HUES6 (cell line): ENCODE data around the gene ATG12.
"Not testable (repeated sequence)": the region's sequence is repeated elsewhere in the genome, so short reads cannot be mapped to it uniquely, and the experiment has no call there.

ENCODE experiments used
- H3K27ac ChIP-seq: 2 replicates; pipeline ENCODE4 v1.7.0; 2013; ENCODE audit warnings: low read depth, mild to moderate bottlenecking, low read length, inconsistent platforms
- H3K27me3 ChIP-seq: 2 replicates; pipeline ENCODE4 v1.6.1; 2013; ENCODE audit warnings: low read length; ENCODE audit not compliant: control insufficient read depth, insufficient read depth
- H3K36me3 ChIP-seq: 2 replicates; pipeline ENCODE4 v1.6.1; 2013; ENCODE audit warnings: low read length; ENCODE audit not compliant: control insufficient read depth, insufficient read depth
- H3K4me1 ChIP-seq: 2 replicates; pipeline ENCODE4 v1.6.1; 2013; ENCODE audit warnings: low read length; ENCODE audit not compliant: control insufficient read depth, insufficient read depth
- H3K4me3 ChIP-seq: 2 replicates; pipeline ENCODE4 v1.5.1; 2013; ENCODE audit warnings: low read depth, low read length
- H3K9ac ChIP-seq: one replicate; pipeline ENCODE4 v1.6.1; 2013; ENCODE audit warnings: mild to moderate bottlenecking, low read length
- H3K9me3 ChIP-seq: 2 replicates; pipeline ENCODE4 v1.6.1; 2013; ENCODE audit warnings: low read depth, low read length; ENCODE audit not compliant: control insufficient read depth, insufficient read depth

The ATG12 gene

GRCh38 chr5:115842952-115843351 lies 1.6 kb upstream of the ATG12 start:
- Histone ChIP-seq H3K36me3 (0 out of 2 replicates have a peak, but pooled peaks cover 4% of the 10 kb centered on the region), H3K27me3 (peaks cover 9% of the 10 kb centered on the region; the same call in 1 of the 2 replicates), H3K9me3 (no peaks in the 10 kb centered on the region), H3K4me1 (peaks cover 19% of the 10 kb centered on the region), H3K4me3 (peak overlapping the region; percentile 80), H3K9ac (no peak overlapping the region), H3K27ac (no peak overlapping the region)

GRCh38 chr5:115842089-115842935 lies 947 bp upstream of the ATG12 start:
- H3K9ac ChIP-seq: peak overlapping the region; percentile 83
- no peak overlapping the region for H3K27ac ChIP-seq
- H3K9me3 ChIP-seq: no peaks in the 10 kb centered on the region
- peak overlapping the region; percentile 80 for H3K4me3 ChIP-seq
- peaks cover 10% of the 10 kb centered on the region; the same call in 1 of the 2 replicates for H3K36me3 ChIP-seq
- peaks cover 19% of the 10 kb centered on the region for H3K4me1 ChIP-seq
- peaks cover 9% of the 10 kb centered on the region; the same call in 1 of the 2 replicates for H3K27me3 ChIP-seq

GRCh38 chr5:115840873-115841272 lies 492 bp downstream of the ATG12 start:
- Histone ChIP-seq H3K9me3 (no peaks in the 10 kb centered on the region), H3K36me3 (peaks cover 24% of the 10 kb centered on the region), H3K9ac (peak overlapping the region; percentile 85), H3K4me3 (peak overlapping the region; percentile 80), H3K27me3 (peaks cover 9% of the 10 kb centered on the region; the same call in 1 of the 2 replicates), H3K27ac (peak overlapping the region; percentile 45; the same call in 1 of the 2 replicates), H3K4me1 (peaks cover 19% of the 10 kb centered on the region)

GRCh38 chr5:115838885-115839518 lies 2.4 kb downstream of the ATG12 start:
- peaks cover 13% of the 10 kb centered on the region for H3K4me1 ChIP-seq
- H3K36me3 ChIP-seq: peaks cover 43% of the 10 kb centered on the region
- no peak overlapping the region for H3K27ac ChIP-seq
- no peak overlapping the region for H3K9ac ChIP-seq
- H3K4me3 ChIP-seq: peak overlapping the region; percentile 80
- H3K27me3 ChIP-seq: peaks cover 9% of the 10 kb centered on the region; the same call in 1 of the 2 replicates
- no peaks in the 10 kb centered on the region for H3K9me3 ChIP-seq

- H3K9me3 ChIP-seq: no peaks in the 10 kb centered on the region
- H3K27me3 ChIP-seq: no peaks in the 10 kb centered on the region
- H3K4me3 ChIP-seq: no peak overlapping the region
- H3K9ac ChIP-seq: no peak overlapping the region
- no peak overlapping the region for H3K27ac ChIP-seq
- H3K36me3 ChIP-seq: peaks cover 69% of the 10 kb centered on the region
- peaks cover 8% of the 10 kb centered on the region; the same call in 1 of the 2 replicates for H3K4me1 ChIP-seq
Measured at GRCh38 chr5:115835481-115835880, 5.9 kb downstream of the ATG12 start.

- no peaks in the 10 kb centered on the region for H3K27me3 ChIP-seq
- peaks cover 73% of the 10 kb centered on the region for H3K36me3 ChIP-seq
- H3K4me1 ChIP-seq: no peaks in the 10 kb centered on the region; the same call in 1 of the 2 replicates
- no peak overlapping the region for H3K9ac ChIP-seq
- no peak overlapping the region for H3K4me3 ChIP-seq
- H3K27ac ChIP-seq: no peak overlapping the region
- no peaks in the 10 kb centered on the region for H3K9me3 ChIP-seq
Measured at GRCh38 chr5:115831163-115831768, 10.1 kb downstream of the ATG12 start.

GRCh38 chr5:115829913-115830312 lies 11.5 kb downstream of the ATG12 start:
- H3K9me3 ChIP-seq: 0 out of 2 replicates have a peak, but pooled peaks cover 5% of the 10 kb centered on the region
- no peak overlapping the region for H3K4me3 ChIP-seq
- no peak overlapping the region for H3K27ac ChIP-seq
- no peaks in the 10 kb centered on the region for H3K27me3 ChIP-seq
- peaks cover 59% of the 10 kb centered on the region for H3K36me3 ChIP-seq
- H3K4me1 ChIP-seq: no peaks in the 10 kb centered on the region; the same call in 1 of the 2 replicates
- no peak overlapping the region for H3K9ac ChIP-seq

GRCh38 chr5:115825948-115826347 lies 15.4 kb downstream of the ATG12 start:
- H3K4me1 ChIP-seq: no peaks in the 10 kb centered on the region
- peaks cover 8% of the 10 kb centered on the region; the same call in 1 of the 2 replicates for H3K9me3 ChIP-seq
- H3K4me3 ChIP-seq: no peak overlapping the region
- H3K9ac ChIP-seq: no peak overlapping the region
- peaks cover 29% of the 10 kb centered on the region for H3K36me3 ChIP-seq
- H3K27ac ChIP-seq: no peak overlapping the region
- no peaks in the 10 kb centered on the region for H3K27me3 ChIP-seq

GRCh38 chr5:115824983-115825382 lies 16.4 kb downstream of the ATG12 start:
- H3K9me3 ChIP-seq, H3K27ac ChIP-seq, H3K4me1 ChIP-seq, H3K27me3 ChIP-seq, H3K9ac ChIP-seq, H3K4me3 ChIP-seq: not testable (repeated sequence)
- peaks cover 20% of the 10 kb centered on the region for H3K36me3 ChIP-seq

GRCh38 chr5:115820846-115821245 lies 20.5 kb downstream of the ATG12 start:
- Histone ChIP-seq H3K4me3 (no peak overlapping the region), H3K27me3 (peaks cover 10% of the 10 kb centered on the region), H3K27ac (no peak overlapping the region), H3K4me1 (0 out of 2 replicates have a peak, but pooled peaks cover 5% of the 10 kb centered on the region), H3K9me3 (peaks cover 5% of the 10 kb centered on the region; the same call in 1 of the 2 replicates), H3K9ac (no peak overlapping the region), H3K36me3 (no peaks in the 10 kb centered on the region)
